ENCODE data around the gene LINGO3. TPM values are rescaled to one million over a fixed set of nuclear protein-coding genes. Genes with fewer than 3 reads are reported as not detected.

The LINGO3 gene
- total and polyA plus RNA-seq, 2 of the 8 experiments (the other 6 are each of a cell fraction or from before 2014, with no cell fraction given): 0.59 TPM; not detected in 1

- H2AK5ac ChIP-seq (ENCODE audit: low read depth, low read length): peak overlapping the region; percentile 93
- WGBS, 2 experiments (ENCODE audit: extremely low coverage in 1 of 2, insufficient coverage in 1 of 2, insufficient read length in 1 of 2, insufficient replicate concordance in 2 of 2, low coverage in 1 of 2, low lambda C conversion rate in 2 of 2, missing lambda C conversion rate in 1 of 2): 57% methylated on average over 21 of the region's 28 CpGs; no CpG with 5 or more reads in 1 of the 2 experiments
- peaks cover 6 to 14% (median 12%) of the 10 kb centered on the region in 4 experiments for H3K27me3 ChIP-seq (replicated peaks in 1 of 4; ENCODE audit: control insufficient read depth in 3 of 4, extremely low read depth in 1 of 4, insufficient read depth in 3 of 4, low read length in 3 of 4)
- H2BK15ac ChIP-seq (ENCODE audit: low read length): peak overlapping the region; percentile 25; the same call in 1 of the 2 replicates
- H3K9ac ChIP-seq (replicated peaks in 1 of 4; ENCODE audit: extremely low read depth in 1 of 4, low read depth in 3 of 4, low read length in 3 of 4): no peak overlapping the region
- FAIRE-seq (no peak), DNase-seq (ENCODE audit: low read depth in 1 of 2, low spot score in 2 of 2) (peak in 1 of 2 experiments; percentile 81)
- H4K8ac ChIP-seq (ENCODE audit: extremely low read depth, insufficient read depth, low read length): peak overlapping the region; percentile 46; the same call in 1 of the 2 replicates
- H3K14ac ChIP-seq (ENCODE audit: insufficient read length): no peak overlapping the region
- H4K91ac ChIP-seq (replicated peaks; ENCODE audit: insufficient read length, low read length): no peak overlapping the region
- H3K4me3 ChIP-seq (ENCODE audit: extremely low read depth in 1 of 4, insufficient read depth in 2 of 4, low read depth in 3 of 4, low read length in 4 of 4): peak overlapping the region in 1 of 4 experiments; percentile 42; a peak in 2 of 8 replicates
- peaks cover 2% of the 10 kb centered on the region; the same call in 1 of the 2 replicates for H3K23me2 ChIP-seq (ENCODE audit: low read depth, low read length)
- no peak overlapping the region for H2AFZ ChIP-seq (ENCODE audit: low read length)
- H3K9me3 ChIP-seq (ENCODE audit: insufficient read depth in 2 of 2, low read depth in 1 of 2, low read length in 1 of 2): no peaks in the 10 kb centered on the region
- H3K4ac ChIP-seq (replicated peaks; ENCODE audit: insufficient read length, low read depth, low read length): no peak overlapping the region
- H3K27ac ChIP-seq (ENCODE audit: low read depth, low read length): no peak overlapping the region
- POLR2A ChIA-PET (ENCODE audit: partially characterized antibody): interaction anchor here (0.6 to 1.6 kb wide), 3 partner anchors 10 to 55 kb away, joined by 3 to 6 read pairs (median 3); no protein-coding TSS in a partner anchor
- no peak overlapping the region; the same call in 1 of the 2 replicates for H2BK20ac ChIP-seq (ENCODE audit: low read length)
- H4K5ac ChIP-seq (ENCODE audit: insufficient read length, low read depth, low read length): no peak overlapping the region
- H3K4me2 ChIP-seq (ENCODE audit: insufficient read depth in 1 of 2, low read depth in 2 of 2, low read length in 2 of 2): peak overlapping the region; percentile 5 to 60; a peak in 2 of 4 replicates
- no peak overlapping the region for H2BK12ac ChIP-seq (ENCODE audit: low read depth, low read length)
- H3K79me2 ChIP-seq (ENCODE audit: control insufficient read depth in 1 of 2, insufficient read depth in 2 of 2, low read length in 2 of 2): no peaks in the 10 kb centered on the region
- H2BK5ac ChIP-seq (ENCODE audit: low read depth, low read length): no peak overlapping the region
- H3K36me3 ChIP-seq (ENCODE audit: control insufficient read depth in 2 of 4, insufficient read depth in 4 of 4, low read length in 3 of 4): no peaks in the 10 kb centered on the region
- H3K79me1 ChIP-seq (ENCODE audit: low read depth, low read length): no peaks in the 10 kb centered on the region
- H3K18ac ChIP-seq (ENCODE audit: extremely low read depth, low read length): no peak overlapping the region; the same call in 1 of the 2 replicates
- H2BK120ac ChIP-seq (replicated peaks; ENCODE audit: low read depth, low read length): no peak overlapping the region
- no peak overlapping the region for H3K56ac ChIP-seq (replicated peaks; ENCODE audit: insufficient read length, low read depth, low read length)
- H4K20me1 ChIP-seq (replicated peaks in 1 of 2; ENCODE audit: control insufficient read depth in 1 of 2, insufficient read depth in 2 of 2, low read length in 2 of 2): no peaks in the 10 kb centered on the region
- H3K4me1 ChIP-seq (replicated peaks in 1 of 4; ENCODE audit: control insufficient read depth in 3 of 4, insufficient read depth in 4 of 4, low read length in 3 of 4): peaks cover 0 to 8% (median under 1%) of the 10 kb centered on the region in 4 experiments; a peak in 4 of 7 replicates
- CTCF ChIA-PET (ENCODE audit: partially characterized antibody): interaction anchor here (0.9 to 9.8 kb wide), 2 partner anchors 37 to 67 kb away, joined by 3 to 106 read pairs; no protein-coding TSS in a partner anchor
- no peak overlapping the region for H3K23ac ChIP-seq (ENCODE audit: insufficient read length)
- TF ChIP-seq SP1 (IDR thresholded peaks at IDR 0.05; ENCODE audit: low read depth, low read length) (no peak), POLR2AphosphoS5 (IDR thresholded peaks at IDR 0.05; ENCODE audit: low read depth, low read length) (no peak), BCL11A (IDR thresholded peaks at IDR 0.05; ENCODE audit: low read depth in 2 of 2, low read length in 2 of 2) (no peak), GTF2F1 (IDR thresholded peaks at IDR 0.05; ENCODE audit: borderline replicate concordance, low read depth, low read length) (no peak), FOSL1 (IDR thresholded peaks at IDR 0.05; ENCODE audit: insufficient read depth, low read depth, low read length) (no peak), BACH1 (IDR thresholded peaks at IDR 0.05; ENCODE audit: low read length) (no peak)
- TF ChIP-seq, protein P1, sequence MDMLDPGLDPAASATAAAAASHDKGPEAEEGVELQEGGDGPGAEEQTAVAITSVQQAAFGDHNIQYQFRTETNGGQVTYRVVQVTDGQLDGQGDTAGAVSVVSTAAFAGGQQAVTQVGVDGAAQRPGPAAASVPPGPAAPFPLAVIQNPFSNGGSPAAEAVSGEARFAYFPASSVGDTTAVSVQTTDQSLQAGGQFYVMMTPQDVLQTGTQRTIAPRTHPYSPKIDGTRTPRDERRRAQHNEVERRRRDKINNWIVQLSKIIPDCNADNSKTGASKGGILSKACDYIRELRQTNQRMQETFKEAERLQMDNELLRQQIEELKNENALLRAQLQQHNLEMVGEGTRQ (IDR thresholded peaks at IDR 0.05; ENCODE audit: low read length): peak; percentile 53; the same call in 1 of the 2 replicates
- TF ChIP-seq, protein P2, sequence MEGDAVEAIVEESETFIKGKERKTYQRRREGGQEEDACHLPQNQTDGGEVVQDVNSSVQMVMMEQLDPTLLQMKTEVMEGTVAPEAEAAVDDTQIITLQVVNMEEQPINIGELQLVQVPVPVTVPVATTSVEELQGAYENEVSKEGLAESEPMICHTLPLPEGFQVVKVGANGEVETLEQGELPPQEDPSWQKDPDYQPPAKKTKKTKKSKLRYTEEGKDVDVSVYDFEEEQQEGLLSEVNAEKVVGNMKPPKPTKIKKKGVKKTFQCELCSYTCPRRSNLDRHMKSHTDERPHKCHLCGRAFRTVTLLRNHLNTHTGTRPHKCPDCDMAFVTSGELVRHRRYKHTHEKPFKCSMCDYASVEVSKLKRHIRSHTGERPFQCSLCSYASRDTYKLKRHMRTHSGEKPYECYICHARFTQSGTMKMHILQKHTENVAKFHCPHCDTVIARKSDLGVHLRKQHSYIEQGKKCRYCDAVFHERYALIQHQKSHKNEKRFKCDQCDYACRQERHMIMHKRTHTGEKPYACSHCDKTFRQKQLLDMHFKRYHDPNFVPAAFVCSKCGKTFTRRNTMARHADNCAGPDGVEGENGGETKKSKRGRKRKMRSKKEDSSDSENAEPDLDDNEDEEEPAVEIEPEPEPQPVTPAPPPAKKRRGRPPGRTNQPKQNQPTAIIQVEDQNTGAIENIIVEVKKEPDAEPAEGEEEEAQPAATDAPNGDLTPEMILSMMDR (IDR thresholded peaks at IDR 0.05; ENCODE audit: control extremely low read depth in 1 of 3, insufficient read depth in 1 of 3, low read depth in 1 of 3, low read length in 3 of 3): peak in 1 of 3 experiments; percentile 6; a peak in 1 of 4 replicates
Observed at GRCh38 chr19:2312820-2313501, 5.0 kb upstream of the LINGO3 start.
